GM12875 (cell line): ENCODE results near the gene ATG4C.

Experiments
- H3K4me3 ChIP-seq: one replicate; pipeline ENCODE4 v1.5.1; 2011; ENCODE audit warnings: low read depth, low read length, control low read depth
- TF ChIP-seq, protein P1 (sequence below): IDR thresholded peaks from 2 replicates; pipeline ENCODE4 v1.5.1; 2011; ENCODE audit warnings: low read depth, mild to moderate bottlenecking, control low read depth, inconsistent platforms, low read length, moderate library complexity, borderline replicate concordance; ENCODE audit not compliant: insufficient read depth

Gene ATG4C

GRCh38 chr1:62912028-62912638 is 128.2 kb downstream of the ATG4C start:
- TF ChIP-seq, protein P1, sequence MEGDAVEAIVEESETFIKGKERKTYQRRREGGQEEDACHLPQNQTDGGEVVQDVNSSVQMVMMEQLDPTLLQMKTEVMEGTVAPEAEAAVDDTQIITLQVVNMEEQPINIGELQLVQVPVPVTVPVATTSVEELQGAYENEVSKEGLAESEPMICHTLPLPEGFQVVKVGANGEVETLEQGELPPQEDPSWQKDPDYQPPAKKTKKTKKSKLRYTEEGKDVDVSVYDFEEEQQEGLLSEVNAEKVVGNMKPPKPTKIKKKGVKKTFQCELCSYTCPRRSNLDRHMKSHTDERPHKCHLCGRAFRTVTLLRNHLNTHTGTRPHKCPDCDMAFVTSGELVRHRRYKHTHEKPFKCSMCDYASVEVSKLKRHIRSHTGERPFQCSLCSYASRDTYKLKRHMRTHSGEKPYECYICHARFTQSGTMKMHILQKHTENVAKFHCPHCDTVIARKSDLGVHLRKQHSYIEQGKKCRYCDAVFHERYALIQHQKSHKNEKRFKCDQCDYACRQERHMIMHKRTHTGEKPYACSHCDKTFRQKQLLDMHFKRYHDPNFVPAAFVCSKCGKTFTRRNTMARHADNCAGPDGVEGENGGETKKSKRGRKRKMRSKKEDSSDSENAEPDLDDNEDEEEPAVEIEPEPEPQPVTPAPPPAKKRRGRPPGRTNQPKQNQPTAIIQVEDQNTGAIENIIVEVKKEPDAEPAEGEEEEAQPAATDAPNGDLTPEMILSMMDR: peak; percentile 61; the same call in 1 of the 2 replicates

More at GRCh38 chr1:62912028-62912638, 128.2 kb downstream of the ATG4C start:
- H3K4me3 ChIP-seq: no peak overlapping the region
